ENCODE measurements around the gene HDHD2. TPM values are rescaled to one million over a fixed set of nuclear protein-coding genes. Genes with fewer than 3 reads are reported as not detected.

The HDHD2 gene
- total RNA-seq, 1 donor from 2014 or later: 85.0 TPM

DNA sequence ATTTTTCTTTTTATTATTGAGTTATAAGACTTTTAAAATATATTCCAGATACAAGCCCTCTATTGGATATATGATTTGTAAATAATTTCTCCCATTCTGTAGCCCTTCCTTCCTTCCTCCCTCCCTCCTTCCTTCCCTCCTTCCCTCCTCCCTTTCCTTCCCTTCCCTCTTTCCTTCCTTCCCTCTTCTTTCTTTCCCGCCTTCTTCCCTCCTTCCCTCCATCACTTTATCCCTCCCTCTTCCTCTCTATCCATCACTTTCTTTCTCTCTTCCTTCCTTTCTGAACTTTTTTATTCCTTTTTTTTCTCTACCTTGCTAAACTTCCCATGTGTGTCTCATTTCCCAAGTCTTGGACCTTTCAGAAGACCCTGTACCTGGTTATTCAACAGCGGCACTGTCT, 69.4 kb downstream of the HDHD2 start:
- Histone ChIP-seq H2AFZ (replicated peaks) (no peak overlapping the region), H3K4me3 (no peak overlapping the region), H4K20me1 (ENCODE audit: low read depth) (no peaks in the 10 kb centered on the region), H3K27ac (no peak overlapping the region), H3K79me2 (ENCODE audit: low read depth) (no peaks in the 10 kb centered on the region), H3F3A (ENCODE audit: low read depth) (no peaks in the 10 kb centered on the region), H3K36me3 (no peaks in the 10 kb centered on the region), H3K9me3 (ENCODE audit: low read depth) (no peaks in the 10 kb centered on the region), H3K4me2 (no peak overlapping the region), H3K27me3 (no peaks in the 10 kb centered on the region), H3K4me1 (peaks cover 3% of the 10 kb centered on the region), H3K9ac (no peak overlapping the region)
- Mint-ChIP-seq H3K4me1 (peaks cover 32% of the 10 kb centered on the region), H3K9me3 (no peaks in the 10 kb centered on the region), H3K27ac (no peak overlapping the region), H3K4me3 (no peak overlapping the region), H3K27me3 (ENCODE audit: insufficient read depth, low read depth) (no peaks in the 10 kb centered on the region), H3K36me3 (peaks cover 6% of the 10 kb centered on the region)
- DNase-seq (ENCODE audit: low spot score): no peak
- TF ChIP-seq EZH2 (IDR thresholded peaks at IDR 0.05) (no peak), EZH2phosphoT487 (IDR thresholded peaks at IDR 0.05) (no peak)
- TF ChIP-seq, protein P1, sequence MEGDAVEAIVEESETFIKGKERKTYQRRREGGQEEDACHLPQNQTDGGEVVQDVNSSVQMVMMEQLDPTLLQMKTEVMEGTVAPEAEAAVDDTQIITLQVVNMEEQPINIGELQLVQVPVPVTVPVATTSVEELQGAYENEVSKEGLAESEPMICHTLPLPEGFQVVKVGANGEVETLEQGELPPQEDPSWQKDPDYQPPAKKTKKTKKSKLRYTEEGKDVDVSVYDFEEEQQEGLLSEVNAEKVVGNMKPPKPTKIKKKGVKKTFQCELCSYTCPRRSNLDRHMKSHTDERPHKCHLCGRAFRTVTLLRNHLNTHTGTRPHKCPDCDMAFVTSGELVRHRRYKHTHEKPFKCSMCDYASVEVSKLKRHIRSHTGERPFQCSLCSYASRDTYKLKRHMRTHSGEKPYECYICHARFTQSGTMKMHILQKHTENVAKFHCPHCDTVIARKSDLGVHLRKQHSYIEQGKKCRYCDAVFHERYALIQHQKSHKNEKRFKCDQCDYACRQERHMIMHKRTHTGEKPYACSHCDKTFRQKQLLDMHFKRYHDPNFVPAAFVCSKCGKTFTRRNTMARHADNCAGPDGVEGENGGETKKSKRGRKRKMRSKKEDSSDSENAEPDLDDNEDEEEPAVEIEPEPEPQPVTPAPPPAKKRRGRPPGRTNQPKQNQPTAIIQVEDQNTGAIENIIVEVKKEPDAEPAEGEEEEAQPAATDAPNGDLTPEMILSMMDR (IDR thresholded peaks at IDR 0.05): no peak

DNA sequence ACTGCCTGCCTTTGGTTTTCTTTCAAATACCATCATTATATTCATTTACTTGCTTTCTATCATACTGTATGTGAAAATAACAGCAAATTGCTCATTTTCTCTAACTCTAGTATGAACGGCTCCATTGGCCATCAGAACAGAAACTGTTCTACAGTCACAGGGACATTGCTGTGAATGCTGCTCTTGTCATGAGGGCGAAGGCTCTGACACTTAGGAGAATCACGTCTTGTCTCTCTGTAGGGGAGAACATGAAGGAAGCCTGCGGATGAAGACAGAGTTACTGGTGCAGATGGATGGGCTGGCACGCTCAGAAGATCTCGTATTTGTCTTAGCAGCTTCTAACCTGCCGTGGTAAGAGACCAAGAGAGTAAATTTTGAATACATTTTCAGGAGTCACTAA, 73.2 kb downstream of the HDHD2 start:
- peaks cover 30% of the 10 kb centered on the region for H3K4me1 ChIP-seq
- H2AFZ ChIP-seq (replicated peaks): no peak overlapping the region
- no peak overlapping the region for H3K27ac ChIP-seq
- no peak for DNase-seq (ENCODE audit: low spot score)
- H3K4me1 Mint-ChIP-seq: peaks cover 43% of the 10 kb centered on the region
- no peaks in the 10 kb centered on the region for H3K9me3 ChIP-seq (ENCODE audit: low read depth)
- no peak overlapping the region for H3K4me3 ChIP-seq
- H3K36me3 Mint-ChIP-seq: peaks cover 6% of the 10 kb centered on the region
- H3K4me3 Mint-ChIP-seq: no peak overlapping the region
- no peaks in the 10 kb centered on the region for H3K27me3 Mint-ChIP-seq (ENCODE audit: insufficient read depth, low read depth)
- H3K79me2 ChIP-seq (ENCODE audit: low read depth): no peaks in the 10 kb centered on the region
- no peaks in the 10 kb centered on the region for H4K20me1 ChIP-seq (ENCODE audit: low read depth)
- H3K4me2 ChIP-seq: no peak overlapping the region
- TF ChIP-seq, protein P1 (IDR thresholded peaks at IDR 0.05): no peak
- TF ChIP-seq EZH2 (IDR thresholded peaks at IDR 0.05) (no peak), EZH2phosphoT487 (IDR thresholded peaks at IDR 0.05) (no peak)
- no peaks in the 10 kb centered on the region for H3F3A ChIP-seq (ENCODE audit: low read depth)
- no peak overlapping the region for H3K27ac Mint-ChIP-seq
- no peaks in the 10 kb centered on the region for H3K9me3 Mint-ChIP-seq
- H3K36me3 ChIP-seq: no peaks in the 10 kb centered on the region
- H3K9ac ChIP-seq: no peak overlapping the region
- H3K27me3 ChIP-seq: no peaks in the 10 kb centered on the region

DNA sequence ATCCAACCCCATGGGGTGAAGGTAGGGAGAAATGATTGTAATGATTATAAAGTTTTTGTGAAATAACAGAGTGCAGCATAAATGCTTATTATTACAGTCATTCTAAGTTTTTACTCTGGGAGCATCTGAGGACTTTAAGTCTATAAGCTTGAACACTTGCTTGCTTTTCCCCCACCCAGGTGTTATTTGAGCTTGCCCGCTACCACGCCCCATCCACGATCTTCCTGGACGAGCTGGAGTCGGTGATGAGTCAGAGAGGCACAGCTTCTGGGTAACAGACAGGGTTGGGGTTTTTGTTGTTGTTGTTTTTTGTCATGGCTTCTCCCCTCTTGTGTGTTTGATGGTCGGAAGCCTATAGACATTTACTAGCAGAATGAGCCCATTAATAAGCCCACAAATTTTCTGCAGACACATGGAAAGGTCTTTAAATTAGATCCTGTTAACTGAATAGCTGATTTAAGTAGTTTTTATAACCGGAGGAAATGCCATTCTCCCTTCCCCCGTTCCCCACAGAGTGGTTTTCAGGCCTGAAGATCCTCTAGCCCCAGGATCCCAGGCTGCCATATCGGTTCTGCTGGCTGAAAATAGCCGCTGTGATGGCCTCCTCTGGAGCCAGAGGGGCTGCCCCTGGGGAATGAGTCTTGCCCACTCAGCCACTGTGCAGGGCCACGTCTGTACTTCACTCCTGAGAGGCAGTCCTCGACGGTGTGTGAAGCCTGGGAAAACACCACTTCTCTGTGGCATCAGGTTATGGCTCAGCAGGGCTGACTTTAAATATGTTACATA, 75.0 kb downstream of the HDHD2 start:
- no peaks in the 10 kb centered on the region for H4K20me1 ChIP-seq (ENCODE audit: low read depth)
- no peaks in the 10 kb centered on the region for H3K79me2 ChIP-seq (ENCODE audit: low read depth)
- no peak overlapping the region for H3K4me3 ChIP-seq
- peak overlapping the region; percentile 24 for H2AFZ ChIP-seq (replicated peaks)
- H3K27me3 ChIP-seq: no peaks in the 10 kb centered on the region
- no peaks in the 10 kb centered on the region for H3K27me3 Mint-ChIP-seq (ENCODE audit: insufficient read depth, low read depth)
- H3K9me3 ChIP-seq (ENCODE audit: low read depth): no peaks in the 10 kb centered on the region
- H3F3A ChIP-seq (ENCODE audit: low read depth): no peaks in the 10 kb centered on the region
- H3K4me2 ChIP-seq: peak overlapping the region; percentile 43
- H3K4me1 ChIP-seq: peaks cover 30% of the 10 kb centered on the region
- TF ChIP-seq EZH2phosphoT487 (IDR thresholded peaks at IDR 0.05): no peak
- H3K4me3 Mint-ChIP-seq: no peak overlapping the region
- no peaks in the 10 kb centered on the region for H3K9me3 Mint-ChIP-seq
- no peak overlapping the region for H3K9ac ChIP-seq
- H3K27ac Mint-ChIP-seq: no peak overlapping the region
- H3K36me3 ChIP-seq: no peaks in the 10 kb centered on the region
- H3K27ac ChIP-seq: no peak overlapping the region
- DNase-seq (ENCODE audit: low spot score): no peak
- peaks cover 43% of the 10 kb centered on the region for H3K4me1 Mint-ChIP-seq
- peaks cover 5% of the 10 kb centered on the region for H3K36me3 Mint-ChIP-seq

GRCh38 chr18:47067648-47068047, 82.7 kb downstream of the HDHD2 start:
- Mint-ChIP-seq H3K9me3 (no peaks in the 10 kb centered on the region), H3K27ac (no peak overlapping the region), H3K4me3 (no peak overlapping the region), H3K36me3 (no peaks in the 10 kb centered on the region), H3K4me1 (no peaks in the 10 kb centered on the region), H3K27me3 (ENCODE audit: insufficient read depth, low read depth) (no peaks in the 10 kb centered on the region)
- no peak overlapping the region for H3K27ac ChIP-seq
- H3F3A ChIP-seq (ENCODE audit: low read depth): no peaks in the 10 kb centered on the region
- no peaks in the 10 kb centered on the region for H4K20me1 ChIP-seq (ENCODE audit: low read depth)
- no peak overlapping the region for H2AFZ ChIP-seq (replicated peaks)
- no peaks in the 10 kb centered on the region for H3K27me3 ChIP-seq
- no peak for DNase-seq (ENCODE audit: low spot score)
- no peak overlapping the region for H3K9ac ChIP-seq
- H3K9me3 ChIP-seq (ENCODE audit: low read depth): no peaks in the 10 kb centered on the region
- no peak for TF ChIP-seq EZH2 (IDR thresholded peaks at IDR 0.05)
- TF ChIP-seq, protein P1 (IDR thresholded peaks at IDR 0.05): no peak
- no peak for TF ChIP-seq EZH2phosphoT487 (IDR thresholded peaks at IDR 0.05)
- no peak overlapping the region for H3K4me3 ChIP-seq
- H3K4me1 ChIP-seq: no peaks in the 10 kb centered on the region
- no peaks in the 10 kb centered on the region for H3K36me3 ChIP-seq
- H3K79me2 ChIP-seq (ENCODE audit: low read depth): no peaks in the 10 kb centered on the region
- no peak overlapping the region for H3K4me2 ChIP-seq
